Cardiac muscle cell (in vitro differentiated cells and primary cell): ENCODE data around the gene RS1. TPM values are rescaled to one million over a fixed set of nuclear protein-coding genes. Genes with fewer than 3 reads are reported as not detected.
A peak's percentile ranks its signal among the peaks of the same experiment; 100 is the strongest.

ENCODE experiments used
- DNase-seq, 2 donors: peaks; one replicate each; pipeline versions ENCODE4 v3.0.0 to v3.0.0-alpha.2; 2010 to 2017; ENCODE audit warnings: low read depth in 1 of 2, low spot score in 1 of 2
- H3K27ac ChIP-seq: fragments of 200-600 bp; sonication (generic); 2 replicates; pipeline ENCODE4 v1.5.1; 2016
- H3K27me3 ChIP-seq: fragments of 200-600 bp; sonication (generic); 2 replicates; pipeline ENCODE4 v1.6.0; 2016; ENCODE audit warnings: control low read depth
- H3K36me3 ChIP-seq: fragments of 200-600 bp; sonication (generic); 2 replicates; pipeline ENCODE4 v1.5.1; 2016; ENCODE audit warnings: control low read depth
- H3K4me1 ChIP-seq: fragments of 200-600 bp; sonication (generic); 2 replicates; pipeline ENCODE4 v1.8.1; 2017; ENCODE audit warnings: low read depth, mild to moderate bottlenecking, mixed run types
- H3K4me3 ChIP-seq: fragments of 200-600 bp; sonication (generic); 2 replicates; pipeline ENCODE4 v1.5.1; 2016; ENCODE audit warnings: mild to moderate bottlenecking
- H3K9me3 ChIP-seq: fragments of 200-600 bp; sonication (generic); 2 replicates; pipeline ENCODE4 v1.5.1; 2017; ENCODE audit warnings: low read depth, mild to moderate bottlenecking, control low read depth
- CTCF ChIP-seq: IDR thresholded peaks from 2 replicates; pipeline ENCODE4 v1.5.1; 2012; ENCODE audit warnings: low read depth, mild to moderate bottlenecking, low read length
- polyA plus RNA-seq: library from polyadenylated mRNA; unstranded; fragments of >200 nt; fragmentation: Nextera tagmentation; extraction: Ambion mirVana; gene quantifications from 2 replicates; pipeline ENCODE4 v1.2.1, GENCODE V29; 2016
- total RNA-seq: library from RNA; depleted of rRNA; stranded (reverse); fragments of >200 nt; gene quantifications from 2 replicates; pipeline ENCODE4 v1.2.3, GENCODE V29; 2016

Gene RS1
- total and polyA plus RNA-seq, 2 experiments from 2014 or later: not detected

GRCh38 chrX:18666614-18667013 lies 5.3 kb downstream of the RS1 start:
- TF ChIP-seq CTCF: no peak
- no peak for DNase-seq
- Histone ChIP-seq H3K4me3 (no peak overlapping the region), H3K9me3 (no peaks in the 10 kb centered on the region), H3K27ac (no peak overlapping the region), H3K27me3 (no peaks in the 10 kb centered on the region), H3K4me1 (no peaks in the 10 kb centered on the region), H3K36me3 (no peaks in the 10 kb centered on the region)

GRCh38 chrX:18664947-18665346 lies 7.0 kb downstream of the RS1 start:
- H3K27ac ChIP-seq: no peak overlapping the region
- H3K4me3 ChIP-seq: no peak overlapping the region
- DNase-seq: no peak
- no peaks in the 10 kb centered on the region for H3K9me3 ChIP-seq
- no peaks in the 10 kb centered on the region for H3K27me3 ChIP-seq
- H3K4me1 ChIP-seq: no peaks in the 10 kb centered on the region
- no peak for TF ChIP-seq CTCF
- no peaks in the 10 kb centered on the region for H3K36me3 ChIP-seq

- Histone ChIP-seq H3K4me1 (no peaks in the 10 kb centered on the region), H3K4me3 (no peak overlapping the region), H3K27me3 (no peaks in the 10 kb centered on the region), H3K27ac (no peak overlapping the region), H3K9me3 (no peaks in the 10 kb centered on the region), H3K36me3 (no peaks in the 10 kb centered on the region)
- DNase-seq: no peak
- TF ChIP-seq CTCF: no peak
These were observed 10.6 kb downstream of the RS1 start for GRCh38 chrX:18661273-18661672.

- no peaks in the 10 kb centered on the region for H3K4me1 ChIP-seq
- no peaks in the 10 kb centered on the region for H3K27me3 ChIP-seq
- no peaks in the 10 kb centered on the region for H3K36me3 ChIP-seq
- no peak overlapping the region for H3K27ac ChIP-seq
- DNase-seq: peak in 1 of 2 donors; percentile 25
- TF ChIP-seq CTCF: no peak
- H3K4me3 ChIP-seq: no peak overlapping the region
- no peaks in the 10 kb centered on the region for H3K9me3 ChIP-seq
These were observed 16.8 kb downstream of the RS1 start for GRCh38 chrX:18654875-18655836.

GRCh38 chrX:18652636-18653035 lies 19.3 kb downstream of the RS1 start:
- H3K4me3 ChIP-seq: no peak overlapping the region
- H3K9me3 ChIP-seq: no peaks in the 10 kb centered on the region
- TF ChIP-seq CTCF: no peak
- H3K4me1 ChIP-seq: peaks cover 6% of the 10 kb centered on the region
- H3K27me3 ChIP-seq: no peaks in the 10 kb centered on the region
- DNase-seq: no peak
- H3K27ac ChIP-seq: no peak overlapping the region
- no peaks in the 10 kb centered on the region for H3K36me3 ChIP-seq
